SK-N-SH (cell line): ENCODE measurements around the gene USP31.

Experiments used
- CTCF ChIP-seq: fragments of 200-600 bp; sonication (generic); IDR thresholded peaks from 2 replicates; pipeline ENCODE4 v1.6.1; 2017; ENCODE audit warnings: antibody characterized with exemption, mild to moderate bottlenecking, moderate library complexity
- FOXM1 ChIP-seq: IDR thresholded peaks from 2 replicates; pipeline ENCODE4 v1.4.0; 2012; ENCODE audit warnings: low read depth, mild to moderate bottlenecking
- GABPA ChIP-seq: IDR thresholded peaks from 2 replicates; pipeline ENCODE4 v1.4.0; 2012; ENCODE audit warnings: low read depth, mild to moderate bottlenecking
- RAD21 ChIP-seq: IDR thresholded peaks from 2 replicates; pipeline ENCODE4 v1.6.1; 2012; ENCODE audit warnings: mild to moderate bottlenecking, low read length
- REST ChIP-seq: IDR thresholded peaks from 2 replicates; pipeline ENCODE4 v1.6.1; 2012; ENCODE audit warnings: mild to moderate bottlenecking, low read depth, low read length, moderate library complexity
- ZBTB33 ChIP-seq: IDR thresholded peaks from 2 replicates; pipeline ENCODE4 v1.4.0; 2012; ENCODE audit warnings: low read depth, borderline replicate concordance

- no peak for TF ChIP-seq CTCF
- TF ChIP-seq ZBTB33 = no peak
- TF ChIP-seq FOXM1 = no peak
- TF ChIP-seq REST = no peak
- no peak for TF ChIP-seq GABPA
- TF ChIP-seq RAD21 = no peak
Measured at GRCh38 chr16:23048164-23048563, 101.1 kb downstream of the USP31 start.
